Stimulated activated CD4-positive, alpha-beta T cell treated with anti-CD3 and anti-CD28 coated beads, Interleukin-15, amount 100 ng/mL, for 48 hours (primary cell): ENCODE data around the gene NSUN3.

Experiments used
- DNase-seq, 2 donors: peaks; one replicate each; pipeline ENCODE4 v3.0.0-alpha.2; 2020; ENCODE audit warnings: low read depth in 2 of 2

NSUN3 gene

DNA sequence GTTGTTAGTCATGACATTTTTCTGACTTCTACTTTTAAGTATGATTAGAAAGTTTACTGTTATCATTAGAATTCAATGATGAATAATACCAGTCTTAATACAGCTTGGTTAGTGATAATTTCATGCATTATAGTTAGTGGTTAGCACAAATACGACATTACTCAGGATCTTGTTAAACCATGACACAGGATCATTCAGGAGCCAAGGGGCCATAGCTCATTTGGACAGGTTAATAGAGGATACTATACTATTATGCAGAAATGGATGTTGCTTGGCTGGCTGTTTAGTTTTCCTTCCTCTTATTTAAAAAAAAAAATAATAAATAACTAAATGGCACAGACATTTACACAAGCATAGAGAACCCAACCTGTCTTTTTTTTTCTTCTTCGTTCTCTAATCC, 55.5 kb downstream of the NSUN3 start:
- no peak for DNase-seq

DNA sequence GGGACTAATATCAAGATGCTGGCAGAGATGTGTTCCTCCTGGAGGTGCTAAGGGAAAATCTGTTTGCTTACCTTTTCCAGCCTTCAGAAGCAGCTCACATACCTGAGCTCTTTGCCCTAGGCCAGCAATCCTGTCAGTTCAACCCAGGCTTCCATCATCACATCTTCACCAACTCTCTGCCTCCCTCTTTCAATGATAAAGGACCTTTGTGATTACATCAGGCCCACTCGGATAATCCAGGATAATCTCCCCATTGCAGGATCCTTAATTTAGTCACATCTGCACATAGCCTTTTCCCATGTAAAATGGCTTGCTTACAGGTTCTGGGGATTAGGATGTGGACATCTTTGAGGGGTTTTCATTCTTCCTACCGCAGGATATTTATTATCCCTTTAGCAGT, 58.3 kb downstream of the NSUN3 start:
- DNase-seq, result no peak

DNA sequence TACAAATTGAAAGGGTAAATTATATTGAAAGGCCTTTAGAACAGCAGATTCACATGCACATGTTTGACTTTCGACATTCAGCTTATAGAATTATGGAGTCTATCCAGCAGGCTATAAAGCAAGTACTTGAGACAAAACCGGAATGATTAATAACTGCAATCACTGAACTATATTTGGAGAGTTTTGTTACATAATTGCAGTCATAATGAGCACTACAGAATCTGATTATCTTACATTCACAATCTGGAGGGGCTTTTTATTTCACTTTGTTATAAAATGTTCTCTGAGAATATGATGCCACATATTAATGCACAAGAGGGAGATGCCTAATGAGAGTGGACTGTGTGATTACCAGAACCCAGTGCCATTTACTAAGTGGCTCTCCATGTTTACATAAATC, 64.3 kb downstream of the NSUN3 start:
- DNase-seq, result no peak

DNA sequence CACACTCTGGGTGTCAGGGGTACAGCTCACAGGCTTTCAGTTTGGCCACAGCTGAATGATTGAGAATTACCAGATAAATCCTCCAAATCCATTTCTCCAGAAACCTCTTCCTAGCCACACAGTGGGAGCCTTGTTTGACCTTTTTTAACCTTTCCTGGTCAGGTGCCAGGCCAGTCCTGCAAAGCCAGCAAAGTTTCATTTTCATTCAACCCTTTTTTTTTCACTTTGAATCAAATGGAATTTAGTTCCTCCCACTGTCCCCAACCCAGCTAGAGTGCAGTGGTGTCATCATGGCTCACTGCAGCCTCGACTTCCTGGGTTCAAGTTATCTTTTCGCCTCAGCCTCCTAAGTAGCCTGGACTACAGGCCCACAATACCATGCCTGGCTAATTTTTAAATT, 67.8 kb downstream of the NSUN3 start:
- DNase-seq, result no peak

DNA sequence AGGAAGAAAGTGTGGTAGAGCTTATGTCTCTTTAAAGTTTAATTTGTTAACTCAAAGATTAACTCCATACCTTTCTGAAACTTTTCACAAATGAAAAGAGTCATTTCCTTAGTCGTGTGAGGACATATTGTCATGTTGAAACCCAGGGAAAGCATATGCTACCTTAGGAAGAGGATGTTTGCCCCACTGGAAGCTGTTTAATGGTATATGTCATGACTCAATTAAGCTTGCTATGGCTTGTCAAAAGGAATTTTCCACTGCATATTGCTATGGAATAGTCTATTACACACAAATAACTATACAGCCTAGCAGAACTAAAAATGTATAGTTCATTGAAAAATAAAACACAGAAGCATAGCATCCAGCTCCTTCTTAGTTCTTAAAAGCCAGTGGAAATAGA, 69.9 kb downstream of the NSUN3 start:
- DNase-seq, result no peak

DNA sequence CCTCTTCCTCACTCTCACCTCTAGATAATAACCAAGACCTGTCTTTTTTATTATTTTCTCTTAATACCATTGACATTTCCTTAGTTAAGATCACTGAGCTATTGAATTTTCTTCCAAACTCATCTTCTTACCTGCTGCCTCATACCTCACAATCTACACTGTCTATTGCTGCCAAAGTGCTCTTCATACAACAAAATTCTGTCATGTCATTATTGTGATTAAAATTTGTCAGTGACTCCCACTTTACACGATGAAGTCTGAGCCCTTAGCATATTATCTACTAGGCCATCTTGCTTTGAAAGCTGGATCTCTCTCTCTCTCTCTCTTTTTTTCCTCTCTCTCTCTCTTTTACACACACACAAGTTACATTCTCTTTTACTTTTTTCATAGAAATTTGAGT, 73.3 kb downstream of the NSUN3 start:
- no peak for DNase-seq

DNA sequence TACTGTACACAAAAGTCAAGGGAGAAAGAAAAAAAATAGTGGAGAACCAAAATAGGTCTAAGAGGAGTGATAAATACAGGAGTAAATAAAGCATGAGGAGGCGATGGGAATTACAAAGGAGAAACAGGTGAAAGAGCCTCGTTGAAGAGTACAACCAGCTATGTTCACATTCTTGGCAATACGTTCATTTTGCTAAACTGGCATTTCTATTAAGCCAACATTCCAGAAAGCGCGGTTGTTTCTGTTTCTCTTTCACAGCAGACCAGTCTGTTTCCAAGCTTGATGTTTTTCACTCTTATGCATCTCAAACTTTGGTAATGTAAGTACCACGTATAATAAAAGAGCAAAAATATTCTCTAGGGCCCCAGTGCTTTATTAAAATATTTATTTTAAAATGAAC, 74.5 kb downstream of the NSUN3 start:
- DNase-seq, result no peak

DNA sequence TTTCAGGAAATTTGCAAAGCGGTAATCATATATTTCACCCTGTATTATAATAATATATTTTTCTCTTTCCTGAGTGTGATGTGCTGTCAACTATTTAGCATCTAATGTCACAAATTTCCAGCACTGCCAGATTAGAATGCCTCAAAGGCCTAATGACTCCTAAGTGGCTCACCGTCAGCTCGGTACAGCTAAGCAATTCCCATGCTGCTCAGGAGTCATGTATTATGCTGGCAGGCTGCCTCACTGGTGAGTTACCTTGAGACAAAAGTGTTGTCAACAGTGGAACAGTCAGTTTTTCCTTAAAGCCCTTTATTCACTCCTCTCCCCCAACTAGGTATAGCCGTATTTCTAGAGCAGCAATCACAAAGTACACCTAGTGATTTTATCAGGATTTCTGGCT, 83.6 kb downstream of the NSUN3 start:
- DNase-seq, result no peak

DNA sequence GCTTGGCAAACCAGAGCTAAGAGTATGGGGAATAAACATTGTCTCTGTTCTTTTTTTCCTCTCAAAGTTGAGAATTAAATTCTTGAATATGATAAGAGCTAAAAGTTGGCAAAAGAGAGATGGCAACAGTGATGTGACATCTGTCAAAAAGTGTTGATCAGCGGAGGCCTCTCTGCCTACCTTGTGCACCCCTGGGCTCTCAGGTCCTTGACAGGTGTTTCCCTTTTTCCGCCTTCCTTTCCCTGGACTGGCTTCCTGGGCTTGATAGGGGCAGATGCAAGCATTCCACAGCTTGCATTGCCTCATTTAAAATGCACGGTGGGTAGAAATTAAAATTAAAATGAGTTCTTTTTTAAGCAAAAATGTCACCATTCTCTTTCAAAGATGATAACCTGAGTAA, 84.2 kb downstream of the NSUN3 start:
- no peak for DNase-seq

DNA sequence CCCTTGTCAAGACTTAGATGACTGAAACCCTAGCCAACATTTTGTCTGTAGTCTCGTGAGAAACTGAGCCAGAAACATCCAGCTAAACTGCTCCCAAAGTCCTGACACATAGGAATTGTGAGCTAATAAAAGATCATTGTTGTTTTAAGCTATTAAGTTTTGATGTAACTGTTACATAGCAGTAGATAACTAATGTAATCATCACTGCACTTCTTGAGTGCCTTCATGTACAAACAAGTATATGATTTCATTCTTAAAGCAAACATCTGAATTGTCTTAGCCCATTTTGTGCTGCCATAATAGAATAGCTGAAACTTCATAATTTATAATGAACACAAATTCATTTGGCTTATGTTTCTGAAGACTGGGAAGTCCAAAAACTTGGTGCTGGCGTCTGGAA, 87.3 kb downstream of the NSUN3 start:
- no peak for DNase-seq

DNA sequence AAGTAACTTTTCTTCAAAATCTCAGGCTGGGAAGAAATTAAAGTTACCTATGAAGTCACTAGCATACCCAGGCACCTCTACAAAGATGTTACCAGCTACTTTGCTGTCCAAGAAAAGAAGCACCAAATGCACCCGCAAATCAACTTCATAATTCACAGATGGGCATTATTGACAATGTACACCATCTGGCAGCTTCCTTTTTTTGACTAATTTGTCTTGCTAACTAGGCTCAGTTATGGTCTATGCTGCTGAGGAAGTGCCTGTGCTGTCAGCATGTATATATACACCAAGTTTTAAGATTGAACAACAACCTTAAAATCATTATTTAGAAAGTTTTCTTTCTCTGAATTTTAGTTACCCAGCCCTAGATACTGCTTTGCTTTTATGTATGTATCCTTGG, 93.8 kb downstream of the NSUN3 start:
- no peak for DNase-seq

DNA sequence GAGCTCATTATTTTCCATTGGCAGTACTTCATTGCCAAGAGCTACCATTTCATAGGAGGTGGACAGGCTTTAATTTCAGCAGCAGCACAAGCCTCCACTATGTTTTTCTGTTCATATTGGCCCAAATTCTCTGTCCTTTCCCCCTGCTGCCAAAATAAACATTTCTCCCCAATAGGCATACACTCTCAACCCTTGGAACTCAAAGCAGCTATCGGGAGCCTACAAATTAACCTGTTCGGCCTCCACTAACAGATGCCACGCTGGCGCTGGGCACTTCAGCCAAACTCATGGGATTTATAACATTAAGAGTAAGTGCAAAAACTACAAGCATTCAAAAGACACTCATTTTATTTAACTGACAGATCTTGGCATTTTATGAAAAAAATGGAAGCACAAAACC, 95.7 kb downstream of the NSUN3 start:
- no peak for DNase-seq

DNA sequence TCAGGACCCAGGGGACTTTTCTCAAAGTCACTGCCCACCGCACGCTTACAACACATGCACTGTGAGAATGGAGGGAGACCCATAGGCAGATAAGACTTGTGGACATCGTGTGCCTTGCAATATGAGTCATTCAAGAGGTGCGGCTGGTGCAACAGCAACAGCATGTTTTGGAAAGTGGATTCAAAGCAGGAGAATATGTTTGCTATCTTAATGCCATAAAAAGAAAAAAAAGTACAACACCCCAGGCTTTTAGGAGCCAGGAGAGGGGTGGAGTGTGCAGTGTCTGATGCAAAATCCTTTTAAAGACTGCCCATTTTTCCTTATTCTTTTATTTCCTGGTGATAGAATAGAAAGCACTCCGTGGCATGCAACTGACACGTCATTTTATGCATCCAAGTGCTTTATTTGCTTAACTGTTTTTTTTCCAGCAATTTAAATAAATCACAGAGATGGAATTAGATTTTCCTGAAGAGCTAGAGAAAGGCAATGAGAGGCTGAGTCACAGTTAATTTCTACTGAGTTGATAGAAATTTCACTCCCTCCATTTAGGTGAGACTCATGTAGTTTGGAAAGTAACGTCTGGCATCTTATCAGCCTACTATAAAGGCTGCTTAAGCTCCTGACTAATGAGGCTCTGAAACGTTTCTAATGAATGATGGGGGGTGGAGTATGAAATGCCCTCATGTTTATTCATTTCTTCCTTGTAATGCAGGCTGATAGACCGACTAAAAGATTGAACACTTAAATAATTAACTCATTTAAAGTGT, 96.4 kb downstream of the NSUN3 start:
- no peak for DNase-seq

DNA sequence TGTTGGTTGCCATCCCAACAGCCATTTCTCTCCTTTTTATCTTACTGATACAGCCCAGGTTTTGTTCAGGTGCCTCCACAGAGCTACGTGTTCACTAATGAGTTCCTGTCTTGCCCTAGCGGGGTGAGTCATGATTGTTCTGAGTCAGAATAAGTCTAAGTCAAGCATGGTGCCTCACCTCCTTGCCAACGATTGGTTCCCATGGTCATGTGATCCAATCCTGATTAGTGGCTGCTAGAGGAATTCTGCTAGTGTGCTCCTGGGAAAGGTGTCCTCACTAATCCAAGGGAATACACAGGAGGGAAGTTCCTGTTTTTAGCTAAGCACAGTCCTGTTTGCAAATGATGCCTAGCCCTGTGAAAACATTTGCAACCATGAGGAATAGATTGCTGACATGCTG, 99.8 kb downstream of the NSUN3 start:
- DNase-seq, result peak; percentile 2 to 4

DNA sequence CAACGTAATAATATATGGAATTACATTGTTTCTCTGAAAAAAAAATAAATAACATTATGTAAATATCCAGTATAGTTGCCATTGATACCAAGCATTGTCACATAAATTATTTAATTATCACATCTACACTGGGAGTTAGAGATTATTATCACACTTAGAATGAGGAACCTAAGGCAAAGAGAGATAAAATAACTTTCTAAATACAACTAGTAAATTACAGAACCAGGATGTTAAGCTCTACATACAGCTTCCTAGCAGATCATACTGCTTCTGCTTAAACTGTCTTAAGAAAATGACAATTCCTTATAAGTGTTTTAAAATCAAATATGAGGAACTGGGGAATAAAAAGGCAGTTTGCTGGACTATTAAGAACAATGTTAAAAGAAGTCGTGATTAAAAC, 104.5 kb downstream of the NSUN3 start:
- no peak for DNase-seq

DNA sequence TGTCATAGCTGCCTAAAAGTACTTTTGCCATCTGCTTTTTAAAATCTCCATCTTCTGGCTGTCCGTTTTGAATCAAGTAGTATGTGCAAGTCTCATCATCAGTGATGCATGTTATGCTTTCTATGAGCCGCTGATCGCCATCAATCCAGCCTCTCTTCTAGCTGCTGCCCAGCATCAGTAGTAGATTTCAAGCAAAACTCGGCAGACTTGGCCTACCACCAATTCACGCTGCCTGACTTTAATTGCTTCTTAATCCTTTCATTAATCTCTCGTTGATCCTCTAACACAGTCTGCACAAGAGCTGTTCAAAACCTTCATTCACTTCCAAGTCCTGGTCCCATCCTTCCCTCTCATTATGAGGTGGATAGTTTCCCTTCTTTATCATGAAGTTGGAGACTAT, 104.9 kb downstream of the NSUN3 start:
- no peak for DNase-seq

DNA sequence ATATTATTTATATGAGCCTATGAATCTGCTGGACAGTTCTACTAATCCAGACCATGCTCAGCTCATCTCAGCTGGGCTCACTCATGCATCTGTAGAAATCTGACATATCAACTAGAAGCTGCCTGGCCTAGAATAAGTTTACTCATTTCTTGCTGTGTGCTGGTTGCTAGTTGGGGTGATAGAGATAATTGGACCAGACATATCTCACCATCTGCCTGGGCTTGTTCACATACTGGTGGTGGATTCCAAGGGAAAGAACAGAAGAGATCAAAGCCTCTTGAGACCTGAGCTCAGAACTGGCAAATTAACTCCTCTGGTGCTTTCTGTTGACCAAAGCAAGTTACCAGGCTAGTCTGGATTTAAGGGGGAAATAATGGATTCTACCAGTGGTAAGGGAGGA, 109.1 kb downstream of the NSUN3 start:
- DNase-seq, result no peak

DNA sequence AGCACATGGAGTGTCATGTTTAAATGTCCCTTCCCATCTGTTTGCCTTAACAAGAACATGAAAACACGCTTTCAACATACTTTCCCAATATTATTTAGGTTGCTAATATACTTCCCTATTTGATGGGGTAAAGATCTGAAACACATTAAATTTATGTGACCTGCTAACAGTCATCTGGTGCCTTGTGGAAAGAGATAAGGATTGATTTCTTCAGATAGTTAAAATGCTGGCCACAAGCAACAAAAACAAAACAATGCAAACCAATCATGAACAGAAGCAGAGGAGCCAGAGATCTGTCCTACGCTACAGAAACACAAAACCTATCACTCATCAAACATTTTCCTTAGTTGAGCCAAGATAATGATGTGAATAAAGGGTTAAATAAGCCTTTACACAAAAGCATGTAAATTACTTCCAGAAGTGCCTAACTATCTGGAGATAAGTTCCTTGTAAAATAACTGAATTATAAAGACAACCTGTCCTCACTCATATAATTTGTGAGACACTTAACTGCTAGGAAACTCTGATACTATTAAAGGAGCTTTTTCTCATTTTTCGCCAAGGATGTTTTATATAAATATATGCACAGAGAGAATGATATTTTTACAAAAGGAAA, 109.9 kb downstream of the NSUN3 start:
- no peak for DNase-seq

DNA sequence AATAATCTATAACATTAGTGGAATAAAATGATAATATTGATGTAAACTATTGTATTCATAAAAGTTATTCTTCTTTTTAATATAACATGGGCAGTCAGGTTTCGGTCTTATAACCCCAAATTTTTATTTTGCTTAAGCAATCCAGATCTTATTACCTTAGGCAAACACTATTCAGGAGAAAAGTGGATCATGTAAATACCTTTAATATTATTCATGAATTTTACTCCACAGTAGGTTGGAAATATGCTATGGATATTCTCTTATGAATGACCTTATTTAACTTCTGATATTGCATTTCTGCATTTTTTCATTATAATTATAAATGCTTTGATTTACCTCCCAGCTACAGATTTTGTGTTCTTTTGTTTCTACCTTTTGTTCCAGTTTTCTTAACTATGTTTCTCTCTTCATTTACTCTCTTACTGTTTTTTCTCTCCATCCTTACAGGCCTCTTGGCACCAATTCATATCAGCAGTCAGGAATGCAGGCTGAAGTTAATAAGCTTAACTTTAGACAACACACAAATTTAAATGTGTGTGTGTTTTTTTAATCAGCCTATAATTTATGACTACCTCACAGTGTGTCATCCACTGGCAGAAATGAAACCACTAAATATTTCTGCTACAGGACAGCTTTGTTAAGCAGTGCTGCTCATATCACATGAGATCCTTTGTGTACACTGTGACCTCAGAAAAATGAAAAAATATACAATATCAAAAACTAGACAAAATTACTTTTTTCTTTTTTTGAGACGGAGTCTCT, 111.0 kb downstream of the NSUN3 start:
- DNase-seq, result no peak

DNA sequence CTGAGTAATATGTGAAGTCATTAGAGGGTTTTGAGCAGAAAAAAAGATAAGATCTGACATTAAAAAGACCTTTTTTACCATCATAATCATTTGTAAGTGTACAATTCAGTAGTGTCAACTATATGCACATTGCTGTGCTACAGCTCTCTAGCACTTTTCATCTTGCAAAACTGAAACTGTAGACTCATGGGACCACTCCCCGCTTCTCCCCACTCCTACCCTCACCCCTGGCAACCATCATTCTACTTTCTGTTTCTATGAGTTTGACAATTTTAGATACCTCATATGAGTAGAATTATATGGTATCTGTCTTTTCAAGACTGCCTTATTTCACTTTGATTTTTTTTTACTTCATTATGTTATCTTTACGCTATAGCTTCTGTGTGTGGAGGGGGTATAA, 112.8 kb downstream of the NSUN3 start:
- no peak for DNase-seq

DNA sequence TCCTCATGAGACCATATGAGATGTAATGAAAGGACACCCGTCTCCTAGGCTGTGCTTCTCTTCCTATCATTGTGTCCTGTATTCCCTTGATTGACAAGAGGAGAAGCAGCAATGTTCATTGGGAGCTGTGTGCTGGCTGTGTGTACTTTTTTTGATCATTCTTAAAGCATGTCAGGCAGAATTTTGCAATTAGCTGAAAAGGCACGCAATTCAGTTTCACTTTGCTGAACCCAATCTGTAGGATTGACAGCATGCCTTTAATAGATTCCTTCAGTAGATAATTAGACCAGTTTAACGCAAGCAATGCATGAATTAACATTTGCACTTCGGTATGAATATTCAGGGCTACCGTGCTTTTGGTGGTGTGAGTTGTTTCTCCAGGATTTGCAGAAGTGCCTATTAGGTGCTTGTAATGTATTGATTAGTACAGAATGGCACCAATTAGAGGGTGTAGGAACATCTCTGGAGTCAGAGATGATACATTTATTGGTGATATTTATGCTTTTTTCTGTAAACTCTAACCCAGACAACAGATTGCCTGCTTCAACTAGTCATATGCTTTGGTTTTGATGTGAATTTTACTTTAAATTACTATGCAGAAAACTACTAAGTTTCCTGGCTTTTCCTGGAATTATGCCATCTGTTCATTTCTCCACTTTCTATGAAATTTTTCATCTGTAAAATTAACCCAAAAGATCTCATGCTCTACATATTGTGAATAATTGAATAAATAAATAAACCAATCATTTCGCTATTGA, 114.3 kb downstream of the NSUN3 start:
- DNase-seq, result no peak
